Measurements from ENCODE around the gene TSPAN4. TPM values are rescaled to one million over a fixed set of nuclear protein-coding genes. Genes with fewer than 3 reads are reported as not detected.

The TSPAN4 gene
- total and polyA plus RNA-seq, 10 donors = 32.1 to 140 (median 107) TPM

DNA sequence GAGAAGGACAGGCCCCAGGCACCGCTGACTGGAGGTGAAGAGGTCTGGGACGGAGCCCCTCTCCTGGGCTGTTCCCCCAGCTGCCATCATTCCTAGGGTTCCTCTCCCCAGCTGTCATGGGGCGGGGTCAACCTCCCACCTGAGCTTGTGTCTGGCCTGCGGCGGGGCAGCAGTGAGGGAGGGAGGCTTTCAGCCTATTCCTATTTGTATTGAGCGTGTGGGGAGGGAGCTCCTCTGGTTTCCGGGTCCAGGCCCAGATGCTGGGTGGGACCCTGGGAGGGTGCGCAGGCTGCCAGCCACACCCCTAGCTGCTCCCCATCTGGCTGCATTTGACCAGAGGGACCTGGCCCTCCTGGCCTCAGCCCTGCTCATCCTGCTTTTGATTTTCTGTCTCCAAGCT is 13.7 kb downstream of the TSPAN4 start:
- Histone ChIP-seq H3K4me3 (no peak overlapping the region), H3K27me3 (replicated peaks in 1 of 7) (no peaks in the 10 kb centered on the region), H3K4me1 (peaks cover 0 to 67% (median 24%) of the 10 kb centered on the region in 6 donors), H3K27ac (peak overlapping the region in 3 of 8 donors; percentile 28 to 38 (median 30)), H3K9me3 (no peaks in the 10 kb centered on the region), H3K36me3 (peaks cover 0 to 12% (median 0%) of the 10 kb centered on the region in 6 donors)
- intact Hi-C loops (cut with DNase I; ENCODE audit: low total_unique reads) = no loop called here
- 74 to 95% (median 76%) methylated on average over 4 to 8 of the region's 8 CpGs for WGBS, 5 donors
- DNase-seq = no peak
- TF ChIP-seq, protein P1, sequence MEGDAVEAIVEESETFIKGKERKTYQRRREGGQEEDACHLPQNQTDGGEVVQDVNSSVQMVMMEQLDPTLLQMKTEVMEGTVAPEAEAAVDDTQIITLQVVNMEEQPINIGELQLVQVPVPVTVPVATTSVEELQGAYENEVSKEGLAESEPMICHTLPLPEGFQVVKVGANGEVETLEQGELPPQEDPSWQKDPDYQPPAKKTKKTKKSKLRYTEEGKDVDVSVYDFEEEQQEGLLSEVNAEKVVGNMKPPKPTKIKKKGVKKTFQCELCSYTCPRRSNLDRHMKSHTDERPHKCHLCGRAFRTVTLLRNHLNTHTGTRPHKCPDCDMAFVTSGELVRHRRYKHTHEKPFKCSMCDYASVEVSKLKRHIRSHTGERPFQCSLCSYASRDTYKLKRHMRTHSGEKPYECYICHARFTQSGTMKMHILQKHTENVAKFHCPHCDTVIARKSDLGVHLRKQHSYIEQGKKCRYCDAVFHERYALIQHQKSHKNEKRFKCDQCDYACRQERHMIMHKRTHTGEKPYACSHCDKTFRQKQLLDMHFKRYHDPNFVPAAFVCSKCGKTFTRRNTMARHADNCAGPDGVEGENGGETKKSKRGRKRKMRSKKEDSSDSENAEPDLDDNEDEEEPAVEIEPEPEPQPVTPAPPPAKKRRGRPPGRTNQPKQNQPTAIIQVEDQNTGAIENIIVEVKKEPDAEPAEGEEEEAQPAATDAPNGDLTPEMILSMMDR (IDR thresholded peaks at IDR 0.05 in 8 of 11, conservative IDR thresholded peaks at IDR 0.05 in 3 of 11) = no peak
- TF ChIP-seq POLR2A (IDR thresholded peaks at IDR 0.05) (no peak), POLR2AphosphoS5 (IDR thresholded peaks at IDR 0.05) (no peak)

DNA sequence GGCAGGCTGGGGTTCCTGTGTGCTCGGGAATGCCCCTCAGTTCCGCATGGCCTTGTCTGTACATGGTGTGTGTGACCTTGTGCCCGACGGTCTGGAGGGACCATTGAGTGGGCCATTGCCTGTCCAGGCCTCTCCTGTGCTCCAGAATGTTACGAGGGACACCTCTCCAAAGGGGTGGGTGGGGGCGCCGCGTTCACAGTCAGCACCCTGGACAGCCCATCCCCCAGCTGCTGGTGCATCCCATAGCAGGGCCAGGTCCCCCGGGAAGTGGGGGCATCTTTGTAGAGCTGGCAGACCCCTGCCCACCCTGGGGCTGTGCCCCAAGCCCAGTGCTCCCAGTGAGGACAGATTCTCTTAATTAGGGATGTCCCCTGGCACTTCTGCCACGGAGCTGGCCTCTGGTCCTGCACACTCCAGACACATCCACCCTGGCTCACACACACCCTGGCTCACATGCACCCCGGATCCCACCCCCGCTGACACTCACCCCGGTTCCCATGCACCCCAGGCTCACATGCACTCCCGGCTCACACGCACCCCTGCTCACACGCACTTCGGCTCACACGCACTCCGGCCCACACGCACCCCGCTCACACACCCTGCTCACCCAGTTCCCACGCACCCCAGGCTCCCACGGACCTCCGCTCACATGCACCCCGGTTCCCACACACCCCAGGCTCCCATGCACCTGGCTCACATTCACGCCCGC is 15.6 kb downstream of the TSPAN4 start:
- Histone ChIP-seq H3K36me3 (peaks cover 0 to 22% (median 0%) of the 10 kb centered on the region in 6 donors), H3K27ac (peak overlapping the region in 1 of 8 donors; percentile 3), H3K27me3 (replicated peaks in 1 of 7) (no peaks in the 10 kb centered on the region), H3K4me3 (no peak overlapping the region), H3K9me3 (no peaks in the 10 kb centered on the region), H3K4me1 (peaks cover 0 to 77% (median 32%) of the 10 kb centered on the region in 6 donors)
- intact Hi-C loops (cut with DNase I; ENCODE audit: low total_unique reads) = no loop called here
- TF ChIP-seq POLR2A (IDR thresholded peaks at IDR 0.05) = no peak
- peak; percentile 15 to 48 (median 37) for TF ChIP-seq POLR2AphosphoS5 (IDR thresholded peaks at IDR 0.05)
- TF ChIP-seq, protein P1 (IDR thresholded peaks at IDR 0.05 in 8 of 11, conservative IDR thresholded peaks at IDR 0.05 in 3 of 11) = no peak
- 79 to 89% (median 83%) methylated on average over 27 of the region's 27 CpGs for WGBS, 5 donors
- no peak for DNase-seq

DNA sequence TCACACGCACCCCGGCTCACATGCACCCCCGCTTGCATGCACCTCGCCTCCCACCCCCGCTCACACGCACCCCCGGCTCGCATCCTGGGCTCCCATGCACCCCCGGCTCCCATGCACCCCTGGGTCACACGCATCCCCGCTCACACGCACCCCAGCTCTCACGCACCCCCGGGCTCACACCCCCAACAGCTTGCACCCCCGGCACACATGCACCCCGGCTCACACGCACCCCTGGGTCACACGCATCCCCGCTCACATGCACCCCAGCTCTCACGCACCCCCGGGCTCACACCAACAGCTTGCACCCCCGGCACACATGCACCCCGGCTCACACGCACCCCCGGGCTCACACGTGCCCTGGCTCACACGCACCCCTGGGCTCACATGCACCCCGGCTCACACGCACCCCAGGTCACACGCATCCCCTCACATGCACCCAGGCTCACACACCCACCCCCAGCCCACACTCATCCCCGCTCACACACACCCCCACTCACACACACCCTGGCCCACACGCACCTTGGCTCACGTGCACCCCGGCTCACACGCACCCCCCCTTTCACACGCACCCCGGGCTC is 16.2 kb downstream of the TSPAN4 start:
- 90 to 96% (median 93%) methylated on average over 32 to 37 of the region's 37 CpGs for WGBS, 5 donors
- Histone ChIP-seq H3K27me3 (replicated peaks in 1 of 7) (no peaks in the 10 kb centered on the region), H3K27ac (no peak overlapping the region), H3K9me3 (no peaks in the 10 kb centered on the region), H3K36me3 (peaks cover 0 to 22% (median 0%) of the 10 kb centered on the region in 6 donors), H3K4me1 (peaks cover 0 to 77% (median 32%) of the 10 kb centered on the region in 6 donors), H3K4me3 (no peak overlapping the region)
- DNase-seq = no peak
- intact Hi-C loops (cut with DNase I; ENCODE audit: low total_unique reads) = no loop called here
- TF ChIP-seq, protein P1 (IDR thresholded peaks at IDR 0.05 in 8 of 11, conservative IDR thresholded peaks at IDR 0.05 in 3 of 11) = no peak
- no peak for TF ChIP-seq POLR2A (IDR thresholded peaks at IDR 0.05)
- no peak for TF ChIP-seq POLR2AphosphoS5 (IDR thresholded peaks at IDR 0.05)

All from spleen (tissue), 11 donors.